ENCODE data around the gene LSM14A.
A peak's percentile ranks its signal among the peaks of the same experiment; 100 is the strongest.
"Not testable (repeated sequence)": the region's sequence is repeated elsewhere in the genome, so short reads cannot be mapped to it uniquely, and the experiment has no call there.

LSM14A gene

GRCh38 chr19:34244611-34245299 lies 72.5 kb downstream of the LSM14A start:
- Histone ChIP-seq H3K4me3 (IDR thresholded peaks at IDR 0.05; ENCODE audit: insufficient read depth, low read depth, low read length) (no peak overlapping the region), H3K4me1 (ENCODE audit: low read depth, poor library complexity, severe bottlenecking) (peaks cover 16% of the 10 kb centered on the region), H3K36me3 (ENCODE audit: insufficient read depth) (no peaks in the 10 kb centered on the region), H3K27ac (no peak overlapping the region), H4K20me1 (ENCODE audit: insufficient read depth) (no peaks in the 10 kb centered on the region), H3K9ac (no peak overlapping the region), H3K79me2 (ENCODE audit: insufficient read depth, low read depth) (no peaks in the 10 kb centered on the region), H2AFZ (ENCODE audit: low read depth) (no peak overlapping the region), H3K27me3 (ENCODE audit: insufficient read depth, low read depth) (no peaks in the 10 kb centered on the region), H3K4me2 (no peak overlapping the region)
- TF ChIP-seq CTCF (conservative IDR thresholded peaks at IDR 0.05; ENCODE audit: low read depth, low read length), result no peak

- H3K36me3 ChIP-seq (ENCODE audit: insufficient read depth), result no peaks in the 10 kb centered on the region
- no peak overlapping the region for H2AFZ ChIP-seq (ENCODE audit: low read depth)
- peaks cover 16% of the 10 kb centered on the region for H3K4me1 ChIP-seq (ENCODE audit: low read depth, poor library complexity, severe bottlenecking)
- H4K20me1 ChIP-seq (ENCODE audit: insufficient read depth), result no peaks in the 10 kb centered on the region
- H3K79me2 ChIP-seq (ENCODE audit: insufficient read depth, low read depth), result no peaks in the 10 kb centered on the region
- H3K4me2 ChIP-seq, result no peak overlapping the region
- H3K27me3 ChIP-seq (ENCODE audit: insufficient read depth, low read depth), result no peaks in the 10 kb centered on the region
- H3K4me3 ChIP-seq (IDR thresholded peaks at IDR 0.05; ENCODE audit: insufficient read depth, low read depth, low read length), result no peak overlapping the region
- H3K9ac ChIP-seq, result no peak overlapping the region
- TF ChIP-seq CTCF (conservative IDR thresholded peaks at IDR 0.05; ENCODE audit: low read depth, low read length), result no peak
- no peak overlapping the region for H3K27ac ChIP-seq
These were observed 74.0 kb downstream of the LSM14A start for GRCh38 chr19:34246340-34246739.

GRCh38 chr19:34248941-34249340 lies 76.6 kb downstream of the LSM14A start:
- no peak overlapping the region for H3K27ac ChIP-seq
- H4K20me1 ChIP-seq (ENCODE audit: insufficient read depth), result no peaks in the 10 kb centered on the region
- peaks cover 4% of the 10 kb centered on the region for H3K4me1 ChIP-seq (ENCODE audit: low read depth, poor library complexity, severe bottlenecking)
- TF ChIP-seq CTCF (conservative IDR thresholded peaks at IDR 0.05; ENCODE audit: low read depth, low read length), result no peak
- no peak overlapping the region for H2AFZ ChIP-seq (ENCODE audit: low read depth)
- no peaks in the 10 kb centered on the region for H3K36me3 ChIP-seq (ENCODE audit: insufficient read depth)
- no peaks in the 10 kb centered on the region for H3K27me3 ChIP-seq (ENCODE audit: insufficient read depth, low read depth)
- H3K4me2 ChIP-seq, result no peak overlapping the region
- no peak overlapping the region for H3K9ac ChIP-seq
- no peak overlapping the region for H3K4me3 ChIP-seq (IDR thresholded peaks at IDR 0.05; ENCODE audit: insufficient read depth, low read depth, low read length)
- no peaks in the 10 kb centered on the region for H3K79me2 ChIP-seq (ENCODE audit: insufficient read depth, low read depth)

GRCh38 chr19:34253167-34253566 lies 80.9 kb downstream of the LSM14A start:
- H3K27ac ChIP-seq; H3K4me1 ChIP-seq (ENCODE audit: low read depth, poor library complexity, severe bottlenecking); H4K20me1 ChIP-seq (ENCODE audit: insufficient read depth); H3K79me2 ChIP-seq (ENCODE audit: insufficient read depth, low read depth); H3K27me3 ChIP-seq (ENCODE audit: insufficient read depth, low read depth); H3K9ac ChIP-seq; H2AFZ ChIP-seq (ENCODE audit: low read depth); H3K36me3 ChIP-seq (ENCODE audit: insufficient read depth); H3K4me2 ChIP-seq; H3K4me3 ChIP-seq (IDR thresholded peaks at IDR 0.05; ENCODE audit: insufficient read depth, low read depth, low read length): not testable (repeated sequence)

- not testable (repeated sequence) for H3K4me1 ChIP-seq (ENCODE audit: low read depth, poor library complexity, severe bottlenecking); H3K36me3 ChIP-seq (ENCODE audit: insufficient read depth); H3K27ac ChIP-seq; H3K4me3 ChIP-seq (IDR thresholded peaks at IDR 0.05; ENCODE audit: insufficient read depth, low read depth, low read length); H3K79me2 ChIP-seq (ENCODE audit: insufficient read depth, low read depth); H3K27me3 ChIP-seq (ENCODE audit: insufficient read depth, low read depth); H4K20me1 ChIP-seq (ENCODE audit: insufficient read depth)
- H2AFZ ChIP-seq (ENCODE audit: low read depth), result peak overlapping the region; percentile 83
- peak overlapping the region; percentile 56 for H3K4me2 ChIP-seq
- H3K9ac ChIP-seq, result peak overlapping the region; percentile 44; the same call in 1 of the 2 replicates
These were observed 81.4 kb downstream of the LSM14A start for GRCh38 chr19:34253681-34254045.

Measured in KMS-11 (cell line).